Cardiac muscle cell (in vitro differentiated cells and primary cell): ENCODE measurements around the gene SF3A1. TPM values are rescaled to one million over a fixed set of nuclear protein-coding genes. Genes with fewer than 3 reads are reported as not detected.

Source experiments
- DNase-seq, 2 donors: peaks; one replicate each; pipeline versions ENCODE4 v3.0.0 to v3.0.0-alpha.2; 2010 to 2017; ENCODE audit warnings: low read depth in 1 of 2, low spot score in 1 of 2
- H3K27ac ChIP-seq: fragments of 200-600 bp; sonication (generic); 2 replicates; pipeline ENCODE4 v1.5.1; 2016
- H3K27me3 ChIP-seq: fragments of 200-600 bp; sonication (generic); 2 replicates; pipeline ENCODE4 v1.6.0; 2016; ENCODE audit warnings: control low read depth
- H3K36me3 ChIP-seq: fragments of 200-600 bp; sonication (generic); 2 replicates; pipeline ENCODE4 v1.5.1; 2016; ENCODE audit warnings: control low read depth
- H3K4me1 ChIP-seq: fragments of 200-600 bp; sonication (generic); 2 replicates; pipeline ENCODE4 v1.8.1; 2017; ENCODE audit warnings: low read depth, mild to moderate bottlenecking, mixed run types
- H3K4me3 ChIP-seq: fragments of 200-600 bp; sonication (generic); 2 replicates; pipeline ENCODE4 v1.5.1; 2016; ENCODE audit warnings: mild to moderate bottlenecking
- H3K9me3 ChIP-seq: fragments of 200-600 bp; sonication (generic); 2 replicates; pipeline ENCODE4 v1.5.1; 2017; ENCODE audit warnings: low read depth, mild to moderate bottlenecking, control low read depth
- polyA plus RNA-seq: library from polyadenylated mRNA; unstranded; fragments of >200 nt; fragmentation: Nextera tagmentation; extraction: Ambion mirVana; gene quantifications from 2 replicates; pipeline ENCODE4 v1.2.1, GENCODE V29; 2016
- total RNA-seq: library from RNA; depleted of rRNA; stranded (reverse); fragments of >200 nt; gene quantifications from 2 replicates; pipeline ENCODE4 v1.2.3, GENCODE V29; 2016
- TF ChIP-seq, protein P1 (sequence below): IDR thresholded peaks from 2 replicates; pipeline ENCODE4 v1.5.1; 2012; ENCODE audit warnings: low read depth, mild to moderate bottlenecking, low read length

The SF3A1 gene
- total and polyA plus RNA-seq, 2 experiments from 2014 or later = 92.6 to 160 TPM

GRCh38 chr22:30314915-30315314 is 41.8 kb downstream of the SF3A1 start:
- Histone ChIP-seq H3K36me3 (no peaks in the 10 kb centered on the region), H3K9me3 (no peaks in the 10 kb centered on the region), H3K27ac (no peak overlapping the region), H3K27me3 (no peaks in the 10 kb centered on the region), H3K4me3 (no peak overlapping the region), H3K4me1 (peaks cover 11% of the 10 kb centered on the region)
- TF ChIP-seq, protein P1, sequence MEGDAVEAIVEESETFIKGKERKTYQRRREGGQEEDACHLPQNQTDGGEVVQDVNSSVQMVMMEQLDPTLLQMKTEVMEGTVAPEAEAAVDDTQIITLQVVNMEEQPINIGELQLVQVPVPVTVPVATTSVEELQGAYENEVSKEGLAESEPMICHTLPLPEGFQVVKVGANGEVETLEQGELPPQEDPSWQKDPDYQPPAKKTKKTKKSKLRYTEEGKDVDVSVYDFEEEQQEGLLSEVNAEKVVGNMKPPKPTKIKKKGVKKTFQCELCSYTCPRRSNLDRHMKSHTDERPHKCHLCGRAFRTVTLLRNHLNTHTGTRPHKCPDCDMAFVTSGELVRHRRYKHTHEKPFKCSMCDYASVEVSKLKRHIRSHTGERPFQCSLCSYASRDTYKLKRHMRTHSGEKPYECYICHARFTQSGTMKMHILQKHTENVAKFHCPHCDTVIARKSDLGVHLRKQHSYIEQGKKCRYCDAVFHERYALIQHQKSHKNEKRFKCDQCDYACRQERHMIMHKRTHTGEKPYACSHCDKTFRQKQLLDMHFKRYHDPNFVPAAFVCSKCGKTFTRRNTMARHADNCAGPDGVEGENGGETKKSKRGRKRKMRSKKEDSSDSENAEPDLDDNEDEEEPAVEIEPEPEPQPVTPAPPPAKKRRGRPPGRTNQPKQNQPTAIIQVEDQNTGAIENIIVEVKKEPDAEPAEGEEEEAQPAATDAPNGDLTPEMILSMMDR = no peak
- no peak for DNase-seq

DNA sequence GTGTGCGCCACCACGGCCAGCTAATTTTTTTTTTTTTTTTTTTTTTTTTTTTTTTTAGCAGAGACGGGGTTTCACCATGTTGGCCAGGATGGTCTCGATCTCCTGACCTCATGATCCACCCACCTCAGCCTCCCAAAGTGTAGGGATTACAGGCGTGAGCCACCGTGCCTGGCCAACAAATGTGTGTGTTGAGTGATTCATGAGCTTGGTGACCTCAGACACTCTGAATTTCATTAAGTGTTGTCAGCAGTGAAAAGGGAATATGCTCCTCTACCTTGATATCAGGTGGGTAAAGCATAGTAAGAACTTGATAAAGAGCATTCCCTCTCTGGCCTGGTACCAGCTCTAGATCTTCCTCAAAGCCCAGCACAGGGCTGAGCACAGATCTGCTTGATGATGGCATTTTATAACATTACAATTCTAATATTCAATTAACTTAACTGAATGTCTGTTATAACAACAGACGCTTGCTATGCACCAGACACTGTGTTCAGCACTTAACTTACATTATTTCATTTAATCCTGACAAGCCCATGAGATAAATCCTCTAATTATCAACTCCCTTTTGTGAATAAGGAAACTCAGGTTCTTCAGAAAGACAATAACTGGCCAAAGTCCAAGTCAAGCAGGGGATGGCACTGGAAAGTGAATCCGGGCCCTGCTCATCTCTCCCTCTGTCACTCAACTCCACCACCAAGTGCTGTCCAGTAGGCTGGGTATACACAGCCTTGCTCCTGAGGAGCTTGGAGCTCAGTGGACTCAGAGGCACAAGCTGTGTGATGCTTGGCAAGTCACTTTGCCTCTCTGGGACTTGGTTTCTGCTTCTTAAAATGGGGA is 42.9 kb downstream of the SF3A1 start:
- Histone ChIP-seq H3K27ac (no peak overlapping the region), H3K36me3 (no peaks in the 10 kb centered on the region), H3K27me3 (no peaks in the 10 kb centered on the region), H3K9me3 (no peaks in the 10 kb centered on the region), H3K4me3 (no peak overlapping the region), H3K4me1 (peaks cover 10% of the 10 kb centered on the region)
- TF ChIP-seq, protein P1 = no peak
- no peak for DNase-seq

GRCh38 chr22:30312053-30312452 is 44.6 kb downstream of the SF3A1 start:
- DNase-seq = no peak
- Histone ChIP-seq H3K4me1 (peaks cover 7% of the 10 kb centered on the region), H3K9me3 (no peaks in the 10 kb centered on the region), H3K27me3 (no peaks in the 10 kb centered on the region), H3K36me3 (no peaks in the 10 kb centered on the region), H3K27ac (no peak overlapping the region), H3K4me3 (no peak overlapping the region)
- TF ChIP-seq, protein P1 = no peak

DNA sequence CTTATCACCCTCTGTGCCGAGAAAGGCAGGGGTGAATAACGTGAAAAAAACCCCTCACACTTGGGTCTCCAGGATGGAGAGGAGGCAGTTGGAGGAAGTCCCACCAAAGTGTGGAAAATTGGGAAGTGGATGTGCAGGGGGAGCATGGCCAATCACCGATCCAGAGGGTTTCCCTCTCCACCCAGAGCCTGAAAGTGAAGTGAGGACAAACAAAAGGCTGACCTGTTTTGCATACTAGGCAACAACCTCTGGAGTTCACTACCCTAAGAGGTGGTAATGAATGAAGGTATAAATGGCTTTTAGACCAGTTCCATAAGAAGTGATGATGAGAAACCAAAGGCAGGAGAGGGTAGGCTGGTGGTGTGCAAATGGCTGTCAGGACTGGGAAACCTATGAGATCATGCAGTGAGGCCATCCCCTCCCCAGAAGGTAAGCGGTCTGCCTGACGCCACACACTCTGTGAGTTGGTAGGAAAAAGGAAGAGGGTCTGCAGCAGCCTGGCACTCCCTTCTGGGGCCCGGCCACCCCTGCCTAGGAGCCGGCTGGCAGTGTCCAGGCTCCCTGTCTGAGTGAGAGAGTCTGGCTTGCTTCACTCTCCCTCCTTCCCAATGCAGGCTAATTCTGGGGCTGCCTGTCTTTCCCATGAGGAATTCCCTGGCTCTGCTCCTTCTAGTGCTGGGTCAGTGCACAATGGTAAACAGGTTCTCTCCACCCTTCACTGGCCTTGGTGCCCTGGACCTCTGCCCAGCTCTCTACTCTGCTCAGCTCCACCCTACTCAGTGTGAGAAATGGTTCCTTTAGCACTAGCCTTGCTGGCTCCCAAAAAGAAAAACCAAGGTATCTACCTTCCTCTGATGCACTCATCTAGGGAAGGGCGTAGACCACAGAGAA is 45.6 kb downstream of the SF3A1 start:
- TF ChIP-seq, protein P1 = no peak
- Histone ChIP-seq H3K36me3 (no peaks in the 10 kb centered on the region), H3K27me3 (no peaks in the 10 kb centered on the region), H3K9me3 (no peaks in the 10 kb centered on the region), H3K4me1 (peaks cover 7% of the 10 kb centered on the region), H3K4me3 (no peak overlapping the region), H3K27ac (peak overlapping the region; percentile 32)
- peak; percentile 42 to 75 for DNase-seq

GRCh38 chr22:30309951-30310741 is 46.5 kb downstream of the SF3A1 start:
- Histone ChIP-seq H3K36me3 (no peaks in the 10 kb centered on the region), H3K9me3 (no peaks in the 10 kb centered on the region), H3K27me3 (no peaks in the 10 kb centered on the region), H3K27ac (no peak overlapping the region), H3K4me3 (no peak overlapping the region), H3K4me1 (peaks cover 7% of the 10 kb centered on the region)
- peak in 1 of 2 donors; percentile 63 for DNase-seq
- TF ChIP-seq, protein P1 = no peak
